Fibroblast of gingiva (primary cell): Measurements from ENCODE around the gene AUTS2.

Experiments used
- DNase-seq: peaks from one replicate; pipeline ENCODE4 v3.0.0-alpha.2; 2011; ENCODE audit warnings: low read depth

Gene AUTS2

DNA sequence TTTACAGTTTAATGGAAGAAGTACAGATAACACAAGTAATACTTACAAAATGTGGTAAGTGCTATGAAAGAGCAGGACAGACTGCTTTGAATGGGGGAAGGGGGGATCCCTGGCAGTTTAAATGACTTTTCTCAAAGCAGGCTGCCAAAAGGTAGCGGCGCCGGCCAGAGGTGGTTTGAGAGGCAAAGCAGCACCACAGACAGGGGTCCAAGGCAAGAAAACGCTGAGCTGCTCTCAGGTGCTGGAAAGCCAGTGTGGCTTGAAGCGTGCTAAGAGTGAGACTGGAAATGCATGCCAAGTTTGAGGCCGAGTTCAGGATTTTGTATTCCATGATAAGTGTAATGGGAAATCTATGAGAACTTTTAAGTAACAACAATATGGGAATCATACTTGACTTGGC lies 437.7 kb downstream of the AUTS2 start:
- DNase-seq, result no peak

DNA sequence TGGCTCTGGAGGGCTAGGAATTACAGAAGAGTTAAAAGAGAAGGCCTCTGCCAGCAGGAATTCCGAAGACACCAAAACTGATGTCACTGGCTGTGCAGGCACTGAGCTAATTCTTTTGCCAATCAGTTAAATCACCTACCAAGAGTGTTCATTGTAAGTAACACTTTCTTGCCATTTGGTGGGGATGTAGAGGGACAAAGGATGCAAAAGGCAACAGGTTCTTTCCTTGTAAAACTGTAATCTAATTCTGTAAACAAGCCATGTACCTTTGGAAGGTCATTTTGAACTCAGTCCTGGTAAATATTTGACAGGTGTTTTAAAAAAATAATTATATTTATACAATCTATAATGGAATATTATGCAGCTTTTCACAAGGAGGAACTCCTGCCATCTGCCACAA lies 438.4 kb downstream of the AUTS2 start:
- no peak for DNase-seq

DNA sequence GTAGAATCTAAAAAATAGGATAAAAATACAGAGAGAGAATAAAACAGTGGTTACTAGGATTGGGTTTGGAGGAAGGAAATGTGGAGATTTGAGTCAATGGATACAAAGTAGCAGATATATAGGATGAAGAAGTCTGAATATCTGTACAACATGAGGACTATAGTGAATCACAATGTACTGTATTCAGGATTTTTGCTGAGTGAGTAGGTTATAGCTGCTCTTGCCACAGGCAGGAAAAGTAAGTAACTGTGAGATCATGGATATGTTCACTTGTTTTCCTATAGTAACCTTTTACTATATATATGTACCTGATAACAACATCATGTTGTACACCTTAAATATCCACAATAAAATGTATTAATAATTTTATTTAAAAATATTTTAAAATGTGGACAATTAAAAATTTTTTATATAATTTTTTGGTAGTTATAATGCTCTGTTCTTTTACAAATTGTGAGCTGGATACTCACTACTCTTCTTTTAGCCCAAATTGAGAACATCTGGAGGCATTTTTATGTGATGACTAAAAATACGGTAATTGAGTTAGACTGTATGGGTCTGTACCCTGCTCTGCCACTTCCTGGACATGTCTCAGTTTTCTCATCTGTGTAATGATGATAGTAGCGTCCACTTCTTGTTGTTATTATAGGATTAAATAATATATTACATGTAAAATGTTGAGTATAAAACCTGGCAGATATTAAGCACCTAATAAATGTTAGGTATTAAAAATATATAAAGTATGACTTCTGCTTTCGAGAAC lies 439.1 kb downstream of the AUTS2 start:
- DNase-seq, result peak; percentile 66

DNA sequence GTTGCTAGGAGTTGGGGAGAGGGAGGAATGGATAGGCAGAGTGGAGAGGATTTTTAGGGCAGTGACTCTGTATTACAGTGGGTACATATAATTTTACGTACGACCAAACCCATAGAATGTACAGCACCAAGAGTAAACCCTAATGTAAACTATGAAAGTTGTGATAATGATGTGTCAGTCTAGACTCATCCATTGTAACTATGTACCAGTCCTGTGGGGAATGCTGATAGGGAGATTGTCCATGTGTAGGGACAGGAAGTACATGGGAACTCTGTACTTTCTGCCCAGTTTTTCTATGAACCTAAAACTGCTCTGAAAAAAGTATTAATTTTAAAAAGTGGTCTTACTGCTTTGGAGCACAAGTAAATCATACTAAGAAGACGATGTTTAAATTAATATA lies 441.8 kb downstream of the AUTS2 start:
- DNase-seq, result no peak

DNA sequence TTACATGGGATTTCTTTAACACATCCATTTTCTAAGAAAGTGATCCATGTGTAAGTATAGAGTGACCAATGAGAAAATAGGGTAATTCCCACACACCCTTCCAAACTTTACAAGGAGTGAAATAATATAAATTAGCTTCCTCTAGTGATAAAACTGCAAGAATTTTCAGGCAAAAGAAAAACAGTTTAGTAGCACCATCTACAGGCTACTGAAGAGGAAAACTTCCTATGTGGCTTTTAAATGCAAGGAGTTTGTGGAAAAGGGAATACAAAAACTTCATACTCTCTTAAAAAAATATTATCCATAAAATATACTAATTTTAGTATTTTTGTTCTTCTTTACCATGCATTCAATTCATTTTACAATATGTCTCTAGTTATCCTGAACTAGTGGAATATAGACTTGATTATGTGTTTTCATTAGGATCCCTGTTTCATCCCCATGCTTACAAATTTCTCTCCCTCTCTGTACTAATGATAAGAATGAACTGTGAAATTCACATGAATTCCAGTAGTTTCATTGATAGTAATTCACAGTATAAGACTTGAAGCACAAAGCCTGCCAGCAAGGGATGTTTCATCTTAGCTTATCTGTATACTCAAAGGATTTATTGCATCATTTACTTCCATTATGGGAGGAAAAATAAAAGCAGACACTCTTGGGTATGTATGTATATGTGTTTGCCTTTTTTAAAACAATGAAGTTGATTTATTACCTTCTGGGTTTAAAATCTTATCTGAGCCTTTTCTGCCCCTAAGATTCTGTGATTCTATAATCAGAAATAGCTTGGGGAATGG lies 442.9 kb downstream of the AUTS2 start:
- DNase-seq, result peak; percentile 27

DNA sequence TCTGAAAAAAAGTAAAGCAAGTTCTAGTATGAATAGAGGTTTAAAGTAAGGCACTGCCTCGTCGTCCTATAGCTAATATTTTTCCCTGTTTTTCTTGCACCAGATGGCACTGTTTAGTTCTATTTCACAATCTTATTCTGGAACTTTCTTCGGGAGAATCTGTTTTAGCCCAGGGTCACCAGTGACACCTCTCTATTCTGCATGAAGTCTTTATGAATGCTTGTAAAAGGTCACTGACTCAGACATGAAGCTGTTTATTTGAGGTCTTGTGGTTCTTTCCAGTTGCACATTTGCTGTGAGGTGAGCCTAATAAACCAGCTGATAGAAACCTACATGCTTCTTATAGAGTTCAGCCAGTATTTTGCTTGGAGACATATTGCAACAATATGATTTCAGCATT lies 444.3 kb downstream of the AUTS2 start:
- DNase-seq, result peak; percentile 59

DNA sequence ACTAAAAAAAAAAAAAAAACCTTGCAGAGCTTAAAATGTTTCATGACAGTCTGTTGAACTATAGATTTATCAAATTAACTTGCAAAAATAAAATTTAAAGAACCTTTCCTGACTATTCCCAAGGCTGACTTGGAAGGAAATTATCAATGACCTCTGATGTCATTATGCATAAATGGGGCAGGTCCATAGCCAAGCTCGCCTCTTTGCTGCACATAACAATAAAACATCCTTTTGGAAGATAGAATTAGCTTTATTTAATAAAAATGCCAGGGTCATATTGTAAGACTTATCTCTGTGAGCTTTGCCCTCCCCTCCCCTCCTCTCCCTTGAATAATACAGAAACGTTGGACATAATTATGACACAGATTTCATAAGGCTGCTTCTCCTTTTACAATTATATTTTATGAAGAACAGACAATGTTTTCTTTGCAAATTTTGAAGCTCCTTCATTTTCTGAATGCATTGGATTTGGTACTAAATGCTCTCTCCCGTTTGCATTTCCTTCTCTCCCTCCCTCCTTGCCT lies 444.8 kb downstream of the AUTS2 start:
- DNase-seq, result no peak

DNA sequence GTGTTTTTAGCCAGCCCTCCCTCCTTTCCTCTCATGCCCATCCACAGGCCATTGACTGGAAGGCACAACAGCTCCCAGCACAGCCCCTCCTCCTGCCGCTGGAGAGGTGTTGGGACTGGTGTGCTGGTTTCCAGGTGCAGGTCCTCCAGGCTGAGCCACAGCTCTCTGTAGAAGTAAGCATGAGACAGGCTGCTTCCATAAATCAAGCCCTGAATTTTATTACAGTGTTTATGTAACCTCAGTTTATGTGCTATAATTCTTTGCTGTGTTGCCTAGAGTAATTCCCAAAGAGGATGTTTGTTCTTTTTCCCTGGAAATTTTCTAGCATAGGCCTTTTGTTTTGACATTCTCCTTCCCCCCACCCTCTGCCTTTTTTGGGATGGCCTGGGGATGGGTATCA lies 445.8 kb downstream of the AUTS2 start:
- DNase-seq, result no peak

DNA sequence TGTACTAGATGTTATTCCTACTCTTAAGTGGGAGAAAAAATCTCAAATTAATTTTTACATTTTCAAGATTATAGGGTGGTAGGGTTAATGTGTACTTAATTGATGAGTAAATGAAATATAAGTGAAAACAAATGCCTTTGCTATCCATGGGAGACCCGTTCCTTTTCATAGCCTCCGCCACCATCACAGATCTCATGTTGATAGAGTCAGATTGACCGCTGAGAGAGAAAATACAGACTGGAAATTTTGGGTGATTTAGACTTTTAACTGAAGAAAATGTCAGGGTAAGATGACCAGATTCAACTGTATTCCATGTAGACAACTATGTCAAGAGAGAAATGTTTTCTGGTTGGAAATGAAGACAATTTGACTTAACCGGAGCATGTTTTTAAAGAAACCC lies 446.2 kb downstream of the AUTS2 start:
- no peak for DNase-seq

DNA sequence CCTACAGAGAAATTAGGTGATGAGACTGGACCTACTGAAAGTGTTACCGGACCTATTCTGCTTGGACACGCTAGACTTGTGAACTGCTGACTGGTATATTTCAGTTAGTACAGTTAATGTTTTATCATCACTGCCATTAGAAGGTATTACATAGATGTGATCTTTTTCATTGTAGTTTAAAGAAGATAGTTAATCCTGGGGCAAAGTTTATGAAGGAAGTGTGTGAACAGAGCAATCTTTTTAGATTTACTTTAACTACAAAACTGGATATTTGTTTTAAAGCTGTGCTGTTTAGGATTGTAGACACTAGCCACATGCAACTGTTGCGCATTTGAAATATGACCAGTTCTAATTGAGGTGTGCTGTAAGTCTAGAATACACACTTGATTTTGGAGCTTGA lies 446.7 kb downstream of the AUTS2 start:
- no peak for DNase-seq

DNA sequence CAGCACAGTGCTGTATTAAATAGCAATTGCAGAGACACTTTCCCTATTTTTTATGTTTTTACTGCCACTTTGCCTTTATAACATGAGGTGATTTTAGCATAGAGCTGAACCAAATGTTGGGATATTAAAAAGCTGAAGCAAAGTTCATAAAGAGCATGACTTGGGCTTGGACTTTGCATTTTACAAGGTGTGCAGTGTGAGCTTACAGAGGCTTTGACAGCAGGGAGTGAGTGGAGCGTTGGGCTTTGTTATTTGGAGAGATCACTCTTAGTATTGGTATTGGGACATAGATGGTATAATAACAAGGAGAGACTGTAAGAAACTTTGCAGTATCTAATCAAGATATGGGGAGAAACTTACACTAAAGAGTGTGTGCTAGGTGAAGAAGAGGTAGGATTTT lies 449.1 kb downstream of the AUTS2 start:
- no peak for DNase-seq

DNA sequence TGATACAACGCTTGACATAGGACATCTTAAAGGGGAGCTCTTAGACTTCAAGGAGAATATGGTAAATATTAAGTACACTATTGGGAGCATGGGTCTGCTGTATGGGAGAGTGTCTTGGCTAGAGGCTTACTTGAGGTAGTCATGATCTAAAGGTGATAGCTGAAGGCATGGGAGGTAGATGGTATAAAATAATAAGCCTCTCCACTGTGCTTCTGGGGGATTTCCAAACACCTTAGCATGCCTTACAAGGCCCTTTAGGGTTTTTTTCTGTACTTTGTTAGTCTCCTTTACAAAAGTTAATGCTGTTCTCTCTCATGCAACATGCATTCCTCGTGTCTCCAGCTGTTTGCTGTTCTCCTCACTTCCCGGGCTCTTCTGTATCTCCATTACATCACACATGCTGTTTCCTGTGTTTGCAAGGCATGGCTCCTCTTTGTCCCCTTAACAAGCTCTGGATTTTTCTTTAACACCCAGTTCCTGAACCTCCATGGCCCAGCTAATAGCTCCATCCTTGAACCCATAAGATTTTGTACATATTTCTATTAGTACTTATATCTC lies 449.7 kb downstream of the AUTS2 start:
- no peak for DNase-seq

DNA sequence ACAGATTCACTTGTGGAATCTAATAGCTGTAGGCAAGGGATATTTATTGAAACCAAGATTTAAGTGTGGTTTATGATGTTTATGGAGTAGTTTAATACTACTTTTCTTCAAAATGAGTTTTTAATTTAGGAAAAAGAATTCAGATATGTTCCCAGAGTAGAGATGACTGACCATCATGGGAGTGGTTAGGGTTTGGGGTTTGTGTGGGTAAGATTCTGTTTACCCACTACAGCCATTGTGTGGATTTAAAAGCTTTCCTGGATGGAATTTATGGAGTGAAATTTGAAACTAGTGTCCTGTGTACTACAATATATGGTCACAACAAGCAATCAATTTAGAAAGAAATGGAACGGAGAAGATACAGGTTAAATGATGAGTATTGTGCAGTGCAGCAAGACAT lies 453.5 kb downstream of the AUTS2 start:
- no peak for DNase-seq

DNA sequence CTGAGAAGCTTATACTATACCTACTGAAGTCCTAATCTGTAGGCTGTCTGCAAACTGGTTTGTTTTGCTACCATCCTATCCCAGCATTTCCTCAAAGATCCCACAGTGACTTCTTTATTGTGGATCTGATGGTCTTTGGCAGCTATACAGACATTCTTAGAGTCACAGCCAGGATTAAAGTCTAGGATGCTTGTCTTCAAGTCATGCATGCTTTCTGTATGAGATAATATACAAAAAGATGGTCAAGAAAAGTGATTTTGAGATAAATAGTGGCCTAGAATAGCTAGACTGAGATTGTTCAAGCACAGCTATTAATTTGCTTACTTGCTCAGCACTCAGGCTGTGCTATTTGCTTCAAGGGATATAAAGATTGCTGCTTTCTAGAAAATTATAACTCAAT lies 454.4 kb downstream of the AUTS2 start:
- DNase-seq, result no peak

DNA sequence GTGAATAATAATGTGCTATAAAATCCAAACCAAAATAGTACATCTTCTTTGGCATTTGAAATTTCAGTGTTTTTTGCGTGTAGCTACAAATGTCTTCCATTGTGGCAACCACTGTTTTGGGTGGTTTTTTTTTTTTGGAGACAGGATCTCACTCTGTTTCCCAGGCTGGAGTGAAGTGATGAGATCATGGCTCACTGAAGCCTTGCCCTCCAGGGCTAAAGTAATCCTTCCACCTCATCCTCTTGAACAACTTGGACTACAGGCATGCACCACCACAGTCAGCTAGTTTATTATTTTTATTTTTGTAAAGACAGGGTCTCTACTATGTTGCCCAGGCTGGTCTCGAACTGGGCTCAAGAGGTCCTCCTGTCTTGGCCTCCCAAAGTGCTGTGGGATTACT lies 455.1 kb downstream of the AUTS2 start:
- DNase-seq, result no peak

DNA sequence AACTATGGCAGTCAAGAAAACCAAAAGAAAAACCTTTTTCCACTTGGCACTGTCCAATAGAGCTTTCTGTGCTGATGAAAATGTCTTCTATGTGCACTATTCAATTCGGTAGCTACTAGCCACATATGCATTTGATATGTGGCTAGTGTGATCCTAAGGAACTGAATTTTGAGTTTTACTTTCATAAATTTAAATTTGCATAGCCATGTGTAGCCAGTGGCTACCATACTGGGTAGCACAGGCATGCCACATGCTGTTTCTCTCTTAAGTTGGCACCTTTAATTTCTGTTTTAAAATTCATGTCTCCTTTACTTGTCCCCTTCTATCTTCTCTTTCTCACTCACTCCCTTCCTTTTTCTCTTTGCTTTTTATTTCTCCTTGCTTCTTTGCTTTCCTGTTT lies 455.7 kb downstream of the AUTS2 start:
- DNase-seq, result no peak

DNA sequence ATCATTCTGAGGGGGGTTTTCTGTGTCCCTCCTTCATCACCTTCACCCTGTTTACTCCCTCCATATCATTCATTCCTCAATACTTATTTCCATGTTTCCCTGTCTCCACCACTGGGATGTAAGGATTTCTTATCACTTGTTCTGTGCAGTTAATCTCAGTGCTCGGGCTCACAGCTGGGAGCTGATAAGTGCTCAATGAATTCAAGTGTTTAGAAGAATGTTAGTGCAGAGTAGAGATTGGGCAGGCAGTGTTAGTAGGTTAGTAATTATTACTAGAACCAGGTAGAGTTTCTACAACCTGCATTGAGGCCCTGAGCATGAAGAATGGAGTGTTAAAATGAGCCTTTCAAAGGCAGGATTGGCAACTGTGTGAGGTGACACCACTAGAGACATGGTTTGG lies 458.1 kb downstream of the AUTS2 start:
- no peak for DNase-seq

DNA sequence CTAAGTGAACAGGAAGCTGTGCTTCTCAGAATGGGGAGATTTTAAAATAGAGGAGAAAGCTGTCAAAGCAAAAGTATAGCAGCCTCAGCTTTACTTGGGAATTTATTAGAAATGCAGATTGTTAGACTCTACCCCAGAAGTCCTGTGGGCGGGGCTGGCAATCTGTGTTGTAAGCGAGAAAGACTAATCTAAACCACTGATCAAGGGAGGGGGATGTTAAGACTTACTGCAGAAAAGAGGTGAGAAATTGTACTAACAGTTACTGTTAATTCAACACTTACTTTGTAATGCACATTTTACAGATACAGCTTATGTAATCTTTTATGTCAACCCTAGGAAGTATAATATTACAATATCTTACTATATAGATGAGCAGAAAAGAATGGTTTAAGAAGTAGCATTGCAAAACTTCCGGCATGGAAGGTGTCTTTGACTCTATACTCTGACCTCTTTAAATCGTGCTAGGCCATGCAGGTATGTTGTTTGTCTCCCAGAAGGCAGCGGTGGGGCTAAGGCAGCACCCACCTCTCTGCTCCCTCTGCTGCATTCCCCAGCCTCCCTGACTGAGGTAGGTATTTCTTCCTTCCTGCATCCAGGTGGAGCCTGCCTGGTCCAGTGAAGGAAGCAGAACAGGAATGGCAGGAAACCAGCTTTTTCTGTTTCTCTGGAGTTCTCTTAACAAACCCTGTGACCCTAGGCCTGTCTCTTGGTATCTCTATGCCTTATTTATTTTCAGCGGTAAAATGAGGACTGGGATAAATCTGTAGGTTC lies 462.2 kb downstream of the AUTS2 start:
- no peak for DNase-seq

DNA sequence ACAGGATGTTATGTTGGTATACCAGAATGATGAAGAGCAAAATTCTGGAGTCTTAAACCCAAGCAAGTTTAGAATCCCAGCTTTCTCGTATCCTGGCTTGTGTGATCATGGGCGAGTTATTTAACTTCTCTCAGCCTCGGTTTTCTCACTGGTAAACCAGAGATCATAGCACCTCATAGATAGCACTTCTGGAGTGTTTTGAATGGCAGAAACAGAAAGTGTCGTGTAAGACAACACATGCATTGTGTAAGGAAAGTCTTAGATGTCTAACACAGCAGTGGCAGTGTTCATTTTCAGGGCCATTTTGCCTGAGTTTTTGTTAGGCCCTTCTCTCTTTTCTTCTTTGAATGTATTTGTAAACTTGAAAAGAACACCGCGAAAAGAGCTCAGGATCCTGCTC lies 465.1 kb downstream of the AUTS2 start:
- DNase-seq, result no peak

DNA sequence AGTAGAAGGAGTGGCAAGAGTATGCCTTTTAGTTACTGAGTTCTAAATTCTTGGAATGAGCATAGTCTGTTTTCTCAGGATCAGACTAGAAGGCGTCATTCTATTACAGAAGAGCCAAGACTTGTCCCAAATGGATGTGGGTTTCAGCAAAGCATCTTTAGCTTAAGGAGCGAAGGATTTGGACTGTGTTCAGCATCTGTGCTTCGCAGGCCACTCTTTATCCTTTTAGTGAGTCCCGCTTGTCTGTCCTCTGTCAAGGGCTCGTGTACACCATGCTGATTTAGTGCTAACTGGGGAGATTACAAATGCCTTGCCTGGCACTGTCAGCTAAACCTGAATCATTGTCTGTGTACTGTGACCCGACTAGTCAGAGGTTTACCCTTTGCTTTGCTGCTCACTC lies 465.7 kb downstream of the AUTS2 start:
- no peak for DNase-seq

DNA sequence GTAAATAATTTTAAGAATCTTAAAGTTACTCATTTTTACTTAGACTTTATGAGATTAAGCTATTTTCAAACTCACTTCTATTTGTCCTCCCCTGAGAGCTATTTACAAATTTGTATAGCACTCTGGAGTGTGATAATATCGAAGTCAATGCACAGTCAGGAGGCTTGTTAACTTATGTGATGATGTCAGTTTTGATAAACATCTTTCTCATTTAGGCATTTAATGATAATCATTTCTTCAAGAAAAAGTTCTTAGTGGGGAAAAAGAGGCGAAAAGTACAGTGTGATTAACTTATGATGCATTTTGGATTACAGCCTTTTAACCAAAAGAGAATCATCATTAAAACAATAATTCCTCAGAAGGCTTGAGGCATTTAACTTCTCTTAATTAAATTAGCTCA lies 468.6 kb downstream of the AUTS2 start:
- DNase-seq, result no peak

DNA sequence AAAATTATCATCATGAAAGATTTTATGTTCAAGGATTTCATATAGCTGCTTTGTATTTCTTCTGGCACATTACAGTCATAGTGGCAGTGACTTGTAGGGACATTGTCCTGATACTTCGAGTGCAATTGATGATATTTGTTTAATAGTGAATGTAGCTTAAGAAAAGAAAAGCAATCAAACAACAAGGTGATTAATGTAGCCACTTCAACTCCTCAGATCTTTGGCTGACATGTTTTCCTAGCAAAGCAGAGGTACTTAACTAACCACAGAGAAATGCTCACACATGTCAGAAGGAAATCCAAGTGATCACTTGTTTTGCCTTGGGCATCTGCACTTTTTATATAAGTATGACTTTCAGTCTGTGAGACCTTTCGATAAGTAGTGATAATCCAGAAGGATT lies 470.3 kb downstream of the AUTS2 start:
- DNase-seq, result no peak
